IMR-90 (cell line): ENCODE results near the gene SMIM41. TPM values are rescaled to one million over a fixed set of nuclear protein-coding genes. Genes with fewer than 3 reads are reported as not detected.

Experiments used
- ATAC-seq: fragments of 200-7000 bp; cut with Tn5 transposase; 2 replicates; pipeline ENCODE4 v1.9.1; 2020; ENCODE audit warnings: low read depth, mild to moderate bottlenecking, moderate library complexity
- BruUV-seq: library from RNA; stranded (reverse); fragments of 400-500 nt; replicated peaks from 2 replicates; lab custom pipeline; 2021; lab: Mats Ljungman, UMichigan
- CTCF ChIA-PET: fragments of 300-600 bp; formaldehyde crosslinking; extraction: SDS; loops from one replicate; lab custom pipeline; 2021; ENCODE audit warnings: antibody characterized with exemption; lab: Yijun Ruan, JAX
- POLR2A ChIA-PET: fragments of 300-600 bp; sonication (Branson Sonifier 250); formaldehyde crosslinking; loops from one replicate; lab custom pipeline; 2022; ENCODE audit warnings: antibody characterized with exemption; ENCODE audit not compliant: unreplicated experiment; lab: Charles Lee
- DNase-seq: peaks from one replicate; pipeline ENCODE4 v3.0.0; 2013
- H2AFZ ChIP-seq: replicated peaks from 2 replicates; pipeline ENCODE3; 2013; ENCODE audit warnings: low read length, mild to moderate bottlenecking; ENCODE audit not compliant: poor library complexity
- H2AK5ac ChIP-seq: 2 replicates; pipeline ENCODE4 v1.6.1; 2013; ENCODE audit warnings: low read depth, low read length, inconsistent platforms
- H2AK9ac ChIP-seq: replicated peaks from 2 replicates; pipeline ENCODE3; 2013; ENCODE audit warnings: mild to moderate bottlenecking, low read depth, low read length, moderate library complexity; ENCODE audit not compliant: poor library complexity
- H2BK120ac ChIP-seq: 2 replicates; pipeline ENCODE4 v1.6.1; 2013; ENCODE audit warnings: low read depth, low read length, inconsistent platforms
- H2BK15ac ChIP-seq: 3 replicates; pipeline ENCODE4 v1.6.1; 2013; ENCODE audit warnings: low read depth, low read length, inconsistent platforms
- H2BK20ac ChIP-seq: 2 replicates; pipeline ENCODE4 v1.6.1; 2013; ENCODE audit warnings: low read depth, mild to moderate bottlenecking, inconsistent platforms, low read length, moderate library complexity
- H2BK5ac ChIP-seq: 2 replicates; pipeline ENCODE4 v1.6.1; 2013; ENCODE audit warnings: mild to moderate bottlenecking, low read depth, low read length, inconsistent platforms; ENCODE audit not compliant: poor library complexity, severe bottlenecking
- H3K14ac ChIP-seq: replicated peaks from 2 replicates; pipeline ENCODE4 v1.6.1; 2013; ENCODE audit warnings: low read depth, low read length, inconsistent platforms
- H3K18ac ChIP-seq: 2 replicates; pipeline ENCODE4 v1.6.1; 2013; ENCODE audit warnings: low read depth, low read length, control low read depth
- H3K23ac ChIP-seq: 2 replicates; pipeline ENCODE4 v1.6.1; 2013; ENCODE audit warnings: low read depth, low read length, inconsistent platforms
- H3K27ac ChIP-seq: 2 replicates; pipeline ENCODE4 v1.5.1; 2013; ENCODE audit warnings: mild to moderate bottlenecking, control low read depth, low read length; ENCODE audit not compliant: insufficient read depth
- H3K27me3 ChIP-seq: 2 replicates; pipeline ENCODE4 v1.6.1; 2013; ENCODE audit warnings: low read length; ENCODE audit not compliant: control insufficient read depth, insufficient read depth
- H3K36me3 ChIP-seq: 2 replicates; pipeline ENCODE4 v1.6.1; 2013; ENCODE audit warnings: low read length, mixed read lengths; ENCODE audit not compliant: control insufficient read depth, insufficient read depth
- H3K4ac ChIP-seq: 2 replicates; pipeline ENCODE4 v1.6.1; 2013; ENCODE audit warnings: low read depth, low read length, inconsistent platforms
- H3K4me1 ChIP-seq: 2 replicates; pipeline ENCODE4 v1.6.1; 2013; ENCODE audit warnings: low read length, mixed read lengths; ENCODE audit not compliant: control insufficient read depth, insufficient read depth
- H3K4me2 ChIP-seq: 2 replicates; pipeline ENCODE4 v1.6.1; 2013; ENCODE audit warnings: low read depth, mild to moderate bottlenecking, control low read depth, low read length, moderate library complexity
- H3K4me3 ChIP-seq: 2 replicates; pipeline ENCODE4 v1.5.1; 2013; ENCODE audit warnings: low read depth, mild to moderate bottlenecking, control low read depth, low read length, moderate library complexity; ENCODE audit not compliant: insufficient read depth
- H3K56ac ChIP-seq: 2 replicates; pipeline ENCODE4 v1.6.1; 2013; ENCODE audit warnings: low read length, inconsistent platforms; ENCODE audit not compliant: insufficient read depth; ENCODE audit errors: extremely low read depth
- H3K79me1 ChIP-seq, 2 experiments: 2 replicates each; pipeline ENCODE4 v1.6.1; 2013; ENCODE audit warnings: low read length in 2 of 2, inconsistent platforms in 1 of 2, low read depth in 1 of 2
- H3K9ac ChIP-seq: 2 replicates; pipeline ENCODE4 v1.6.1; 2013; ENCODE audit warnings: low read depth, low read length, control low read depth
- H3K9me1 ChIP-seq: 2 replicates; pipeline ENCODE4 v1.6.1; 2013; ENCODE audit warnings: low read length, inconsistent platforms; ENCODE audit not compliant: insufficient read depth
- H3K9me3 ChIP-seq: 2 replicates; pipeline ENCODE4 v1.6.1; 2013; ENCODE audit warnings: low read length; ENCODE audit not compliant: control insufficient read depth, insufficient read depth
- H4K20me1 ChIP-seq: 2 replicates; pipeline ENCODE4 v1.6.1; 2013; ENCODE audit warnings: low read length, inconsistent platforms; ENCODE audit not compliant: insufficient read depth
- H4K5ac ChIP-seq: 2 replicates; pipeline ENCODE4 v1.6.1; 2013; ENCODE audit warnings: mild to moderate bottlenecking, low read depth, low read length, control low read depth
- H4K8ac ChIP-seq, 2 experiments: 2 replicates each; pipeline ENCODE4 v1.6.1; 2013; ENCODE audit warnings: low read depth in 2 of 2, low read length in 2 of 2, control low read depth in 1 of 2, inconsistent platforms in 1 of 2
- H4K91ac ChIP-seq: 2 replicates; pipeline ENCODE4 v1.6.1; 2013; ENCODE audit warnings: low read depth, low read length, inconsistent platforms; ENCODE audit not compliant: insufficient read depth
- CHD1 ChIP-seq: IDR thresholded peaks from 2 replicates; pipeline ENCODE4 v1.6.1; 2012; ENCODE audit warnings: low read depth, low read length, improper control_type of control experiment
- CTCF ChIP-seq: conservative IDR thresholded peaks from 2 replicates; pipeline ENCODE4 v1.5.1; 2012; ENCODE audit warnings: mild to moderate bottlenecking, low read depth, low read length, improper control_type of control experiment
- ELK1 ChIP-seq: fragments of 150-350 bp; IDR thresholded peaks from 2 replicates; pipeline ENCODE4 v1.6.1; 2016; ENCODE audit warnings: low read depth, mild to moderate bottlenecking, low read length, moderate library complexity, borderline replicate concordance
- FOS ChIP-seq: fragments of 150-350 bp; IDR thresholded peaks from 2 replicates; pipeline ENCODE4 v1.6.1; 2016; ENCODE audit warnings: low read depth, low read length
- MAFK ChIP-seq: IDR thresholded peaks from 2 replicates; pipeline ENCODE4 v1.6.1; 2012; ENCODE audit warnings: low read depth, low read length, improper control_type of control experiment
- MAZ ChIP-seq: IDR thresholded peaks from 2 replicates; pipeline ENCODE4 v1.6.1; 2012; ENCODE audit warnings: low read depth, mild to moderate bottlenecking, low read length, improper control_type of control experiment, moderate library complexity, borderline replicate concordance
- MXI1 ChIP-seq: IDR thresholded peaks from 2 replicates; pipeline ENCODE4 v1.6.1; 2012; ENCODE audit warnings: low read depth, mild to moderate bottlenecking, low read length, moderate library complexity, borderline replicate concordance
- NFE2L2 ChIP-seq: fragments of 150-350 bp; IDR thresholded peaks from 2 replicates; pipeline ENCODE4 v1.6.1; 2016; ENCODE audit warnings: low read depth, mild to moderate bottlenecking, low read length
- POLR2A ChIP-seq: IDR thresholded peaks from 2 replicates; pipeline ENCODE4 v1.6.1; 2012; ENCODE audit warnings: mild to moderate bottlenecking, low read depth, low read length
- RAD21 ChIP-seq: IDR thresholded peaks from 2 replicates; pipeline ENCODE4 v1.6.1; 2012; ENCODE audit warnings: low read length, improper control_type of control experiment
- RFX5 ChIP-seq: IDR thresholded peaks from 2 replicates; pipeline ENCODE4 v1.8.0; 2012; ENCODE audit warnings: low read depth, mild to moderate bottlenecking, low read length, moderate library complexity
- SMC3 ChIP-seq: fragments of 150-350 bp; IDR thresholded peaks from 2 replicates; pipeline ENCODE4 v1.6.1; 2016; ENCODE audit warnings: low read depth, mild to moderate bottlenecking, antibody characterized with exemption, low read length, moderate library complexity
- USF2 ChIP-seq: fragments of 150-350 bp; IDR thresholded peaks from 2 replicates; pipeline ENCODE4 v1.6.1; 2017; ENCODE audit warnings: mild to moderate bottlenecking, antibody characterized with exemption, low read length, low read depth
- WGBS, 2 experiments: methylation state at CpG; one replicate each; pipeline versions ENCODE4 v1.1.5 to v1.1.7; 2013; ENCODE audit warnings: missing lambda C conversion rate in 2 of 2; ENCODE audit not compliant: insufficient read length in 1 of 2; ENCODE audit errors: extremely low coverage in 2 of 2; 5-methylcytosine and 5-hydroxymethylcytosine counted together
- dilution Hi-C: fragments of 300-500 bp; cut with HindIII; formaldehyde crosslinking; loops from one replicate; pipeline ENCODE4 v1.14.3; 2018; ENCODE audit warnings: low sequenced_read_pairs; ENCODE audit not compliant: unreplicated experiment
- in situ Hi-C: fragments of 300-500 bp; cut with MboI; formaldehyde crosslinking; loops from 3 replicates; pipeline ENCODE4 v1.14.3; 2019; ENCODE audit warnings: low sequenced_read_pairs, inconsistent platforms, mixed read lengths
- intact Hi-C: fragments of 100-400 bp; cut with micrococcal nuclease; formaldehyde crosslinking; loops from 2 replicates; pipeline ENCODE4 v1.10.0; 2022
- polyA plus RNA-seq, 3 experiments: library from polyadenylated mRNA; depleted of rRNA; stranded (reverse); fragments of >200 nt; gene quantifications; 2 replicates each; pipeline ENCODE4 v1.2.3, GENCODE V29; 2012; ENCODE audit warnings: low replicate concordance in 1 of 3
- total RNA-seq: library from RNA; depleted of rRNA; stranded (reverse); fragments of >200 nt; gene quantifications from 2 replicates; pipeline ENCODE4 v1.2.3, GENCODE V29; 2012

Gene SMIM41
- total and polyA plus RNA-seq, 2 of the 4 experiments (the other 2 are of a cell fraction) = not detected

GRCh38 chr12:52069327-52070184 is 9.9 kb upstream of the SMIM41 start, which contains the start of gene ATG101:
Gene ATG101 (plus strand): TSS chr12:52069978. CDS start chr12:52073651, 3,673 bp downstream.
- WGBS, 2 experiments = 0% methylated on average over 8 of the region's 60 CpGs; no CpG with 5 or more reads in 1 of the 2 experiments
- no peak for TF ChIP-seq NFE2L2
- no peak for TF ChIP-seq RFX5
- peak; percentile 19; the same call in 1 of the 2 replicates for TF ChIP-seq SMC3
- TF ChIP-seq MAZ = peak; percentile 91
- no peak for TF ChIP-seq USF2
- TF ChIP-seq POLR2A = peak; percentile 90
- TF ChIP-seq MXI1 = peak; percentile 73; the same call in 1 of the 2 replicates
- 0 out of 2 replicates have a peak, but pooled peaks have one; percentile 58 for TF ChIP-seq ELK1
- TF ChIP-seq CHD1 = no peak; the same call in none of the 2 replicates
- peak; percentile 54; the same call in 1 of the 2 replicates for TF ChIP-seq FOS
- TF ChIP-seq RAD21 = peak; percentile 31
- TF ChIP-seq MAFK = no peak
- peak; percentile 92 for TF ChIP-seq CTCF

More at GRCh38 chr12:52069327-52070184, 9.9 kb upstream of the SMIM41 start, which contains the start of gene ATG101:
- POLR2A ChIA-PET = no interaction called here
- peak within 1 kb of the TSS; percentile 90 for H4K5ac ChIP-seq
- ATAC-seq = peak; percentile 98
- in situ Hi-C loops = no loop called here
- CTCF ChIA-PET = interaction anchor here (1.0 to 1.9 kb wide), 4 partner anchors 13 to 76 kb away, joined by 3 to 9 read pairs (median 6); no protein-coding TSS in a partner anchor
- peaks cover 0 to 49% of the 10 kb centered on the region in 2 experiments; a peak in 3 of 4 replicates for H3K79me1 ChIP-seq
- H3K4me1 ChIP-seq = peaks cover 11% of the 10 kb centered on the region
- peak within 1 kb of the TSS; percentile 100 for H4K91ac ChIP-seq
- peak within 1 kb of the TSS; percentile 99 for H2AK9ac ChIP-seq
- H3K56ac ChIP-seq = peak within 1 kb of the TSS; percentile 99
- H4K20me1 ChIP-seq = peaks cover 47% of the 10 kb centered on the region
- peak within 1 kb of the TSS; percentile 49 to 100 for H4K8ac ChIP-seq
- H2BK20ac ChIP-seq = peak within 1 kb of the TSS; percentile 100
- H3K18ac ChIP-seq = peak within 1 kb of the TSS; percentile 95
- H2BK15ac ChIP-seq = peak within 1 kb of the TSS; percentile 98; the same call in 2 of the 3 replicates
- H2BK5ac ChIP-seq = peak within 1 kb of the TSS; percentile 96
- peak within 1 kb of the TSS; percentile 96 for H2AK5ac ChIP-seq
- H2AFZ ChIP-seq = peak within 1 kb of the TSS; percentile 99
- H3K36me3 ChIP-seq = peaks cover 16% of the 10 kb centered on the region
- dilution Hi-C loops = no loop called here
- peak; percentile 96 for DNase-seq
- H3K4ac ChIP-seq = peak within 1 kb of the TSS; percentile 100
- peak within 1 kb of the TSS; percentile 89 for H3K27ac ChIP-seq
- H3K4me2 ChIP-seq = peak within 1 kb of the TSS; percentile 99
- H3K9me1 ChIP-seq = peaks cover 25% of the 10 kb centered on the region
- BruUV-seq = no TSS peak
- H3K14ac ChIP-seq = peak within 1 kb of the TSS; percentile 100
- H3K9me3 ChIP-seq = no peaks in the 10 kb centered on the region
- H2BK120ac ChIP-seq = peak within 1 kb of the TSS; percentile 100
- H3K27me3 ChIP-seq = no peaks in the 10 kb centered on the region
- H3K23ac ChIP-seq = peak within 1 kb of the TSS; percentile 95
- intact Hi-C loops = loop anchor here (2.0 kb wide), 1 partner anchor 37 kb away; no protein-coding TSS in a partner anchor
- H3K9ac ChIP-seq = peak within 1 kb of the TSS; percentile 88
- peak within 1 kb of the TSS; percentile 64 for H3K4me3 ChIP-seq
